WTC11 (cell line): ENCODE measurements around the gene SNAP29. TPM values are rescaled to one million over a fixed set of nuclear protein-coding genes. Genes with fewer than 3 reads are reported as not detected.

Experiments used
- ATAC-seq: fragments of 200-7000 bp; cut with Tn5 transposase; 2 replicates; pipeline ENCODE4 v1.10.0; 2021; ENCODE audit warnings: mild to moderate bottlenecking, moderate library complexity
- CTCF ChIA-PET: fragments of 300-600 bp; sonication (Branson Sonifier 250); formaldehyde crosslinking; loops from one replicate; lab custom pipeline; 2021; ENCODE audit warnings: antibody characterized with exemption; lab: Charles Lee
- POLR2A ChIA-PET: fragments of 350-600 bp; sonication (Branson Sonifier 250); formaldehyde crosslinking; loops from one replicate; lab custom pipeline; 2021; ENCODE audit warnings: antibody characterized with exemption; lab: Charles Lee
- DNase-seq: peaks from one replicate; pipeline ENCODE4 v3.0.0; 2021; ENCODE audit warnings: low spot score
- H3K27ac Mint-ChIP-seq: 2 replicates; pipeline ENCODE4 v1.8.0; 2021; ENCODE audit warnings: mixed read lengths
- H3K27me3 Mint-ChIP-seq: 2 replicates; pipeline ENCODE4 v1.8.0; 2021; ENCODE audit warnings: low read depth, mild to moderate bottlenecking, moderate library complexity, mixed read lengths
- H3K36me3 Mint-ChIP-seq: 2 replicates; pipeline ENCODE4 v1.8.0; 2021; ENCODE audit warnings: mixed read lengths
- H3K4me1 Mint-ChIP-seq: 2 replicates; pipeline ENCODE4 v1.8.0; 2022; ENCODE audit warnings: mixed read lengths
- H3K4me3 Mint-ChIP-seq: 2 replicates; pipeline ENCODE4 v1.8.0; 2021; ENCODE audit warnings: mild to moderate bottlenecking, moderate library complexity, mixed read lengths
- H3K9me3 Mint-ChIP-seq: 2 replicates; pipeline ENCODE4 v1.8.0; 2021; ENCODE audit warnings: mixed read lengths
- AR ChIP-seq: fragments of 250-450 bp; sonication (Bioruptor Pico); IDR thresholded peaks from 2 replicates; pipeline ENCODE4 v1.9.0; 2021; ENCODE audit warnings: mild to moderate bottlenecking
- ARID4B ChIP-seq: sonication (generic); formaldehyde crosslinking; IDR thresholded peaks from 2 replicates; pipeline ENCODE4 v1.8.0; 2023; ENCODE audit warnings: missing genetic modification reagents, mild to moderate bottlenecking, borderline replicate concordance
- CREB1 ChIP-seq: sonication (generic); formaldehyde crosslinking; IDR thresholded peaks from 2 replicates; pipeline ENCODE4 v1.8.0; 2023; ENCODE audit warnings: mild to moderate bottlenecking, missing genetic modification reagents
- ESRRA ChIP-seq: sonication (generic); formaldehyde crosslinking; IDR thresholded peaks from 2 replicates; pipeline ENCODE4 v1.8.1; 2022; ENCODE audit warnings: mild to moderate bottlenecking, missing genetic modification reagents, borderline replicate concordance
- GTF2I ChIP-seq: fragments of 250-450 bp; sonication (Bioruptor Pico); conservative IDR thresholded peaks from 2 replicates; pipeline ENCODE4 v1.4.0; 2021; ENCODE audit warnings: mild to moderate bottlenecking
- HMGA2 ChIP-seq: fragments of 250-450 bp; sonication (Bioruptor Pico); IDR thresholded peaks from 2 replicates; pipeline ENCODE4 v1.4.0; 2021; ENCODE audit warnings: mild to moderate bottlenecking, moderate library complexity
- JAZF1 ChIP-seq: fragments of 250-450 bp; sonication (Bioruptor Pico); IDR thresholded peaks from 2 replicates; pipeline ENCODE4 v1.9.0; 2021; ENCODE audit warnings: moderate library complexity, mild to moderate bottlenecking, inconsistent platforms
- MAX ChIP-seq: sonication (generic); formaldehyde crosslinking; IDR thresholded peaks from 2 replicates; pipeline ENCODE4 v1.8.0; 2022; ENCODE audit warnings: mild to moderate bottlenecking, missing genetic modification reagents
- MLX ChIP-seq: sonication (generic); formaldehyde crosslinking; IDR thresholded peaks from 2 replicates; pipeline ENCODE4 v1.8.1; 2023; ENCODE audit warnings: mild to moderate bottlenecking, missing genetic modification reagents, moderate library complexity
- NFATC4 ChIP-seq: fragments of 250-450 bp; sonication (Bioruptor Pico); IDR thresholded peaks from 2 replicates; pipeline ENCODE4 v1.9.0; 2021; ENCODE audit warnings: mild to moderate bottlenecking
- NFE2L1 ChIP-seq: sonication (generic); formaldehyde crosslinking; IDR thresholded peaks from 2 replicates; pipeline ENCODE4 v1.8.1; 2023; ENCODE audit warnings: missing genetic modification reagents
- NFYB ChIP-seq: sonication (generic); formaldehyde crosslinking; conservative IDR thresholded peaks from 2 replicates; pipeline ENCODE4 v1.8.0; 2022; ENCODE audit warnings: low read depth, missing genetic modification reagents
- PRRX2 ChIP-seq: fragments of 250-450 bp; sonication (Bioruptor Pico); IDR thresholded peaks from 2 replicates; pipeline ENCODE4 v1.8.0; 2021; ENCODE audit warnings: mild to moderate bottlenecking
- RORB ChIP-seq: fragments of 250-450 bp; sonication (Bioruptor Pico); IDR thresholded peaks from 2 replicates; pipeline ENCODE4 v1.9.0; 2021; ENCODE audit warnings: mild to moderate bottlenecking
- SOX15 ChIP-seq: fragments of 250-450 bp; sonication (Bioruptor Pico); IDR thresholded peaks from 2 replicates; pipeline ENCODE4 v1.9.0; 2021; ENCODE audit warnings: mild to moderate bottlenecking
- ZBTB43 ChIP-seq: sonication (generic); formaldehyde crosslinking; IDR thresholded peaks from 2 replicates; pipeline ENCODE4 v1.8.1; 2023; ENCODE audit warnings: mild to moderate bottlenecking, missing genetic modification reagents
- ZNF219 ChIP-seq: sonication (generic); formaldehyde crosslinking; IDR thresholded peaks from 2 replicates; pipeline ENCODE4 v1.8.0; 2023; ENCODE audit warnings: missing genetic modification reagents, mild to moderate bottlenecking, borderline replicate concordance
- ZNF232 ChIP-seq: sonication (generic); formaldehyde crosslinking; IDR thresholded peaks from 2 replicates; pipeline ENCODE4 v1.8.0; 2022; ENCODE audit warnings: mild to moderate bottlenecking, missing genetic modification reagents
- ZNF263 ChIP-seq: sonication (generic); formaldehyde crosslinking; IDR thresholded peaks from 2 replicates; pipeline ENCODE4 v1.8.1; 2022; ENCODE audit warnings: low read depth, mild to moderate bottlenecking, moderate library complexity, missing genetic modification reagents
- ZNF396 ChIP-seq: fragments of 250-450 bp; sonication (Bioruptor Pico); IDR thresholded peaks from 2 replicates; pipeline ENCODE4 v1.8.0; 2021; ENCODE audit warnings: mild to moderate bottlenecking, moderate library complexity, borderline replicate concordance
- ZNF671 ChIP-seq: fragments of 250-450 bp; sonication (Bioruptor Pico); IDR thresholded peaks from 2 replicates; pipeline ENCODE4 v1.8.0; 2021; ENCODE audit warnings: mild to moderate bottlenecking
- total RNA-seq: library from RNA; stranded (reverse); gene quantifications from 3 replicates; pipeline ENCODE4 v1.2.3, GENCODE V29; 2021
- TF ChIP-seq, protein P1 (sequence below): fragments of 250-450 bp; sonication (Bioruptor Pico); IDR thresholded peaks from 2 replicates; pipeline ENCODE4 v1.9.0; 2021; ENCODE audit warnings: mild to moderate bottlenecking
- TF ChIP-seq, protein P2 (sequence below): sonication (generic); formaldehyde crosslinking; IDR thresholded peaks from 2 replicates; pipeline ENCODE4 v1.8.1; 2023; ENCODE audit warnings: mild to moderate bottlenecking, missing genetic modification reagents

Gene SNAP29
- total RNA-seq, 1 experiment from 2014 or later = 14.7 TPM

- Mint-ChIP-seq H3K36me3 (no peaks in the 10 kb centered on the region), H3K9me3 (no peaks in the 10 kb centered on the region), H3K4me3 (no peak overlapping the region), H3K27me3 (no peaks in the 10 kb centered on the region; the same call in none of the 2 replicates), H3K4me1 (no peaks in the 10 kb centered on the region), H3K27ac (no peak overlapping the region)
- DNase-seq (no peak), ATAC-seq (no peak)
- TF ChIP-seq RORB (no peak), MAX (CRISPR knock-in tag) (no peak), CREB1 (CRISPR knock-in tag) (no peak), NFATC4 (CRISPR knock-in tag) (no peak), ZNF396 (CRISPR knock-in tag) (no peak), HMGA2 (no peak), JAZF1 (CRISPR knock-in tag) (no peak), ZNF219 (CRISPR knock-in tag) (no peak), ARID4B (CRISPR knock-in tag) (no peak)
- ChIA-PET POLR2A (no interaction called here), CTCF (interaction anchor here (1.1 to 2.1 kb wide), 4 partner anchors 11 to 51 kb away, joined by 3 to 8 read pairs (median 4); partner anchors contain the start of gene CRKL)
Measured at GRCh38 chr22:20905415-20906386, 46.9 kb downstream of the SNAP29 start.

DNA sequence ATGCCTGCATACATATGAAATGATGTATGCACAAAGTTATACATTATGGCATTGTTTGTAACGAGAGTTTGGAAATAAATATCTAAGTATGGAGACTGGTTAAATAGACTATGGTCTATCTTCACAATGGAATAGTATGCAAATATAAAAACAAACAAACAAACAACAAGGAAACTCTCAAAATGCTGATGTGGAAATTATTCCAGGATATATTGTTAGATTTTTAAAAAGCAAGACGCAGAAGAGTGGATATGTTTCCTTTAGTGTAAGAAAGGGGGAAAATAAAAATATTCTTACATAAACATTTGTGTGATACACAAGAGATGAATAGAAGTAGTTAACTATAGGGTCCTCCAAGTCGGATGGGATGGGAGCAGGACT is 47.6 kb downstream of the SNAP29 start:
- CTCF ChIA-PET = interaction anchor here (1.1 to 2.1 kb wide), 3 partner anchors 11 to 50 kb away, joined by 3 to 8 read pairs (median 5); partner anchors contain the start of gene CRKL
- no peak for DNase-seq
- POLR2A ChIA-PET = no interaction called here
- Mint-ChIP-seq H3K4me3 (no peak overlapping the region), H3K27me3 (no peaks in the 10 kb centered on the region; the same call in none of the 2 replicates), H3K9me3 (no peaks in the 10 kb centered on the region), H3K27ac (no peak overlapping the region), H3K4me1 (no peaks in the 10 kb centered on the region), H3K36me3 (no peaks in the 10 kb centered on the region)
- no peak for ATAC-seq
- TF ChIP-seq, protein P1, sequence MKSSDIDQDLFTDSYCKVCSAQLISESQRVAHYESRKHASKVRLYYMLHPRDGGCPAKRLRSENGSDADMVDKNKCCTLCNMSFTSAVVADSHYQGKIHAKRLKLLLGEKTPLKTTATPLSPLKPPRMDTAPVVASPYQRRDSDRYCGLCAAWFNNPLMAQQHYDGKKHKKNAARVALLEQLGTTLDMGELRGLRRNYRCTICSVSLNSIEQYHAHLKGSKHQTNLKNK (CRISPR knock-in tag) = no peak
- TF ChIP-seq NFE2L1 (CRISPR knock-in tag) = no peak
- no peak for TF ChIP-seq NFYB (CRISPR knock-in tag)
- no peak for TF ChIP-seq GTF2I
- TF ChIP-seq, protein P2, sequence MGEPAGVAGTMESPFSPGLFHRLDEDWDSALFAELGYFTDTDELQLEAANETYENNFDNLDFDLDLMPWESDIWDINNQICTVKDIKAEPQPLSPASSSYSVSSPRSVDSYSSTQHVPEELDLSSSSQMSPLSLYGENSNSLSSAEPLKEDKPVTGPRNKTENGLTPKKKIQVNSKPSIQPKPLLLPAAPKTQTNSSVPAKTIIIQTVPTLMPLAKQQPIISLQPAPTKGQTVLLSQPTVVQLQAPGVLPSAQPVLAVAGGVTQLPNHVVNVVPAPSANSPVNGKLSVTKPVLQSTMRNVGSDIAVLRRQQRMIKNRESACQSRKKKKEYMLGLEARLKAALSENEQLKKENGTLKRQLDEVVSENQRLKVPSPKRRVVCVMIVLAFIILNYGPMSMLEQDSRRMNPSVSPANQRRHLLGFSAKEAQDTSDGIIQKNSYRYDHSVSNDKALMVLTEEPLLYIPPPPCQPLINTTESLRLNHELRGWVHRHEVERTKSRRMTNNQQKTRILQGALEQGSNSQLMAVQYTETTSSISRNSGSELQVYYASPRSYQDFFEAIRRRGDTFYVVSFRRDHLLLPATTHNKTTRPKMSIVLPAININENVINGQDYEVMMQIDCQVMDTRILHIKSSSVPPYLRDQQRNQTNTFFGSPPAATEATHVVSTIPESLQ = no peak
- TF ChIP-seq PRRX2 (CRISPR knock-in tag) = no peak
- TF ChIP-seq ZBTB43 (CRISPR knock-in tag) = no peak
- TF ChIP-seq MLX (CRISPR knock-in tag) = no peak
- no peak for TF ChIP-seq AR (CRISPR knock-in tag)
- TF ChIP-seq ZNF219 (CRISPR knock-in tag) = no peak
- TF ChIP-seq ZNF263 = no peak
- TF ChIP-seq ZNF232 (CRISPR knock-in tag) = no peak
- TF ChIP-seq ZNF671 (CRISPR knock-in tag) = no peak
- TF ChIP-seq JAZF1 (CRISPR knock-in tag) = no peak
- TF ChIP-seq ESRRA (CRISPR knock-in tag) = no peak
- no peak for TF ChIP-seq SOX15 (CRISPR knock-in tag)
